Large intestine (tissue), 3 donors: ENCODE results near the gene HPS3. TPM values are rescaled to one million over a fixed set of nuclear protein-coding genes. Genes with fewer than 3 reads are reported as not detected.

ENCODE experiments used
- DNase-seq, 2 donors: peaks; one replicate each; pipeline versions ENCODE4 v3.0.0 to v3.0.0-alpha.2; 2013
- H3K27ac ChIP-seq: one replicate; pipeline ENCODE4 v1.5.1; 2013; ENCODE audit warnings: low read length
- H3K27me3 ChIP-seq: 2 replicates; pipeline ENCODE4 v1.6.1; 2013; ENCODE audit warnings: low read length; ENCODE audit not compliant: control insufficient read depth, insufficient read depth
- H3K36me3 ChIP-seq: 2 replicates; pipeline ENCODE4 v1.6.1; 2013; ENCODE audit warnings: low read length; ENCODE audit not compliant: control insufficient read depth, insufficient read depth
- H3K4me1 ChIP-seq: one replicate; pipeline ENCODE4 v1.6.1; 2013; ENCODE audit warnings: low read length; ENCODE audit not compliant: control insufficient read depth, insufficient read depth
- H3K4me3 ChIP-seq: one replicate; pipeline ENCODE4 v1.5.1; 2013; ENCODE audit warnings: low read length
- H3K9me3 ChIP-seq: one replicate; pipeline ENCODE4 v1.6.1; 2013; ENCODE audit warnings: mild to moderate bottlenecking, low read depth, low read length, moderate library complexity; ENCODE audit not compliant: control insufficient read depth
- WGBS: methylation state at CpG from one replicate; pipeline ENCODE4 v1.1.5; 2013; ENCODE audit warnings: low lambda C conversion rate; ENCODE audit not compliant: insufficient coverage; 5-methylcytosine and 5-hydroxymethylcytosine counted together
- polyA plus RNA-seq: library from polyadenylated mRNA; unstranded; fragments of 120-200 nt; gene quantifications from one replicate; pipeline ENCODE4 v1.2.1, GENCODE V29; 2013

The HPS3 gene
- polyA plus RNA-seq, 1 donor = 30.9 TPM

GRCh38 chr3:149119466-149119865 lies 10.0 kb upstream of the HPS3 start:
- peak; percentile 57 to 74 for DNase-seq

GRCh38 chr3:149120051-149120972 lies 9.1 kb upstream of the HPS3 start:
- H3K9me3 ChIP-seq = no peaks in the 10 kb centered on the region
- H3K36me3 ChIP-seq = no peaks in the 10 kb centered on the region
- peak; percentile 34 to 53 for DNase-seq
- H3K4me1 ChIP-seq = peaks cover 5% of the 10 kb centered on the region
- no peaks in the 10 kb centered on the region for H3K27me3 ChIP-seq
- WGBS = 46% methylated on average over 3 of the region's 7 CpGs
- H3K27ac ChIP-seq = no peak overlapping the region
- H3K4me3 ChIP-seq = no peak overlapping the region

More at GRCh38 chr3:149119466-149119865, 10.0 kb upstream of the HPS3 start:
- Histone ChIP-seq H3K27me3 (no peaks in the 10 kb centered on the region), H3K9me3 (no peaks in the 10 kb centered on the region), H3K4me1 (peaks cover 5% of the 10 kb centered on the region), H3K4me3 (no peak overlapping the region), H3K36me3 (no peaks in the 10 kb centered on the region), H3K27ac (no peak overlapping the region)
- no CpG with 5 or more reads among the region's 1 CpG for WGBS

DNA sequence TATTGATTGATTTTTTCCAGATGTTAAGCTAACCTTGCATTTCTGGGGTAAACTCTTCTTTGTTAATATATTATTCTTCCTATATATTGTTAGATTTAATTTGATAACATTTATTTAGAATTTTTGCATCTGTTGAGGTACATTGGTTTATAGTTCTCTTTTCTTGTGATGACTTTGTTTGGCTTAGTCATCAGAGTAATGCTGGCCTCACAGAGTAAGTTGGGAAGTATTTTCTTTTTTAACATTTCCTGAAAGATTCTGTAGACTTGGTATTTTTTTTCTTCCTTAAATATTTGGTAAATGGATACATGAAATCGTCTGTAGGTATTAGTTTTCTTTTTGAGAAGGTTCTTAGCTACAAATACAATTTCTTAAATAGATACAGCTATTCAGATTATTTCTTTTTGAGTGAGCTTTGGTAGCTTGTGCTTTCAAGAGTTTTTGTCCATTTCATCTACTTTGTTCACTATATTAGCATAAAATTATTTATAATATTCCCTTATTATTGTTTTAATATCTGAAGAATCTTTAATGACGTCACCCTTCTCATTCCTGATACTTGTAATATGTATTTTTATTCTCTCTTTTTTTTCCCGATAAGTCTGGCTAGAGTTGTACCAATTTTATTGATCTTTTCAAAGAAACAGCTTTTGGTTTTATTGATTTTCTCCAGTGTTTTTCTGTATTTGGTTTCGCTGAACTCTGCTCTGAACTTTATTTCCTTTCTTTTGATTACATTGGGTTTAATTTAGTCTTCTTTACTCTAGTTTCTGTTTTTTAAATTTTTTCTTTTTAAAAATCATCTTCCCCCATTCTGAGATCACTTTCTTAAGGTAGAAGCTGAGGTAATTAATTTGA lies 6.5 kb upstream of the HPS3 start:
- Histone ChIP-seq H3K36me3 (no peaks in the 10 kb centered on the region), H3K4me1 (peaks cover 5% of the 10 kb centered on the region), H3K9me3 (no peaks in the 10 kb centered on the region), H3K4me3 (no peak overlapping the region), H3K27me3 (no peaks in the 10 kb centered on the region), H3K27ac (no peak overlapping the region)
- WGBS = 90% methylated on average over 4 of the region's 4 CpGs
- no peak for DNase-seq

- no CpG with 5 or more reads among the region's 4 CpGs for WGBS
- Histone ChIP-seq H3K27me3 (no peaks in the 10 kb centered on the region), H3K9me3 (no peaks in the 10 kb centered on the region), H3K4me1 (peaks cover 7% of the 10 kb centered on the region), H3K4me3 (peak overlapping the region; percentile 90), H3K36me3 (no peaks in the 10 kb centered on the region), H3K27ac (peak overlapping the region; percentile 93)
- peak in 1 of 2 donors; percentile 8 for DNase-seq
Observed at GRCh38 chr3:149128821-149129220, 617 bp upstream of the HPS3 start.

DNA sequence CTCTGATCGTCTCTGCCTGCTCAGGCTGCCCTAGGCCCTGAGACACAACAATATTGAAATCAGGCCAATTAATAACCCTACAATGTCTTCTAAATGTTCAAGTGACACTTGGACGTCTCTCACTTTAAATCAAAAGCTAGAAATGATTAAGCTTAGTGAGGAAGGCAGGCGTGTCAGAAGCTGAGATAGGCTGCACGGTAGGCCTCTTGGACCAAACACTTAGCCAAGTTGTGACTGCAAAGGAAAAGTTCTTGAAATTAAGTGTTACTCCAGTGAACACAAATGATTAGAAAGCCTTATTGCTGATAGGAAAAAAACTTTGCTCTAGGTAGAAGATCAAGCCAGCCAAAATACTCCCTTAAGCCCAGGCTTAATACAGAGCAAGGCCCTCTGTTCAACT lies 2.2 kb downstream of the HPS3 start:
- Histone ChIP-seq H3K4me3 (peak overlapping the region; percentile 2), H3K4me1 (peaks cover 14% of the 10 kb centered on the region), H3K27ac (peak overlapping the region; percentile 93), H3K9me3 (no peaks in the 10 kb centered on the region), H3K27me3 (no peaks in the 10 kb centered on the region), H3K36me3 (no peaks in the 10 kb centered on the region)
- WGBS = 0% methylated on average over 1 of the region's 4 CpGs
- peak; percentile 28 to 65 for DNase-seq

- no peaks in the 10 kb centered on the region for H3K36me3 ChIP-seq
- DNase-seq = peak; percentile 84 to 94
- no peak overlapping the region for H3K4me3 ChIP-seq
- no peaks in the 10 kb centered on the region for H3K27me3 ChIP-seq
- H3K9me3 ChIP-seq = no peaks in the 10 kb centered on the region
- WGBS = 60% methylated on average over 1 of the region's 3 CpGs
- peak overlapping the region; percentile 83 for H3K27ac ChIP-seq
- H3K4me1 ChIP-seq = peaks cover 14% of the 10 kb centered on the region
Observed at GRCh38 chr3:149134575-149134974, 5.1 kb downstream of the HPS3 start.

- no peak overlapping the region for H3K27ac ChIP-seq
- WGBS = 100% methylated on average over 1 of the region's 4 CpGs
- H3K27me3 ChIP-seq = no peaks in the 10 kb centered on the region
- H3K4me3 ChIP-seq = no peak overlapping the region
- H3K36me3 ChIP-seq = peaks cover 35% of the 10 kb centered on the region
- H3K4me1 ChIP-seq = no peaks in the 10 kb centered on the region
- no peak for DNase-seq
- H3K9me3 ChIP-seq = no peaks in the 10 kb centered on the region
Observed at GRCh38 chr3:149142682-149143081, 13.2 kb downstream of the HPS3 start.

GRCh38 chr3:149145356-149145755 lies 15.9 kb downstream of the HPS3 start:
- Histone ChIP-seq H3K9me3 (no peaks in the 10 kb centered on the region), H3K4me1 (no peaks in the 10 kb centered on the region), H3K36me3 (peaks cover 46% of the 10 kb centered on the region), H3K27ac (no peak overlapping the region), H3K4me3 (no peak overlapping the region), H3K27me3 (no peaks in the 10 kb centered on the region)
- WGBS = no CpG with 5 or more reads among the region's 2 CpGs
- no peak for DNase-seq

GRCh38 chr3:149145974-149146373 lies 16.5 kb downstream of the HPS3 start:
- no peak overlapping the region for H3K27ac ChIP-seq
- no peaks in the 10 kb centered on the region for H3K27me3 ChIP-seq
- H3K4me3 ChIP-seq = no peak overlapping the region
- no peaks in the 10 kb centered on the region for H3K4me1 ChIP-seq
- no peaks in the 10 kb centered on the region for H3K9me3 ChIP-seq
- DNase-seq = no peak
- WGBS = no CpG with 5 or more reads among the region's 1 CpG
- H3K36me3 ChIP-seq = peaks cover 50% of the 10 kb centered on the region

DNA sequence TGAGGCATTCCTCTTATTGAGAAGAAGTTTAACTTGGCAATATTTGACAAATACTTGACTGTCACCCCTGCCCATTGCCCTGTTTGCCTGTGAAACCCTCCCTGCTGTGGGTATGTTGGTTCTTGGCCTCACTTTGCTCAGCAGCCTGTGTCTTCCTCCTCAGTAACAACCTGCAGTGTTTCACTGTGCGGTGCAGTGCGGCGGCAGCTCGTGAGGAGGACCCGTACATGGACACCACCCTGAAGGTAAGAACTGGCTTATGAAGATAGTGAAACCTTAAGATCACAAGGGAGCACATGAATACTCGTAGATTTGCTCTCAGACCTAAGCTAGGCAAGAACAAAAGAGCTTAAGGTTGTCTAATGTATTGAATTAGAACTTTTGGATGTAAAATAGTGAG lies 21.0 kb downstream of the HPS3 start:
- DNase-seq = no peak
- H3K27ac ChIP-seq = no peak overlapping the region
- H3K27me3 ChIP-seq = no peaks in the 10 kb centered on the region
- H3K4me3 ChIP-seq = no peak overlapping the region
- WGBS = 100% methylated on average over 5 of the region's 6 CpGs
- H3K4me1 ChIP-seq = no peaks in the 10 kb centered on the region
- H3K9me3 ChIP-seq = no peaks in the 10 kb centered on the region
- peaks cover 46% of the 10 kb centered on the region for H3K36me3 ChIP-seq
